GM18858 (cell line): ENCODE measurements around the gene MEIOB.
"Not testable (repeated sequence)": the region's sequence is repeated elsewhere in the genome, so short reads cannot be mapped to it uniquely, and the experiment has no call there.

ENCODE experiments used
- ATAC-seq: cut with Tn5 transposase; IDR thresholded peaks from one replicate; pipeline ENCODE4 v1.9.1; 2021; ENCODE audit not compliant: unreplicated experiment

The MEIOB gene

GRCh38 chr16:1816396-1817275, 55.3 kb downstream of the MEIOB start:
- ATAC-seq = no peak

GRCh38 chr16:1815461-1815860, 56.5 kb downstream of the MEIOB start:
- no peak for ATAC-seq

- ATAC-seq = no peak
These were observed 59.2 kb downstream of the MEIOB start for GRCh38 chr16:1812732-1813163.

DNA sequence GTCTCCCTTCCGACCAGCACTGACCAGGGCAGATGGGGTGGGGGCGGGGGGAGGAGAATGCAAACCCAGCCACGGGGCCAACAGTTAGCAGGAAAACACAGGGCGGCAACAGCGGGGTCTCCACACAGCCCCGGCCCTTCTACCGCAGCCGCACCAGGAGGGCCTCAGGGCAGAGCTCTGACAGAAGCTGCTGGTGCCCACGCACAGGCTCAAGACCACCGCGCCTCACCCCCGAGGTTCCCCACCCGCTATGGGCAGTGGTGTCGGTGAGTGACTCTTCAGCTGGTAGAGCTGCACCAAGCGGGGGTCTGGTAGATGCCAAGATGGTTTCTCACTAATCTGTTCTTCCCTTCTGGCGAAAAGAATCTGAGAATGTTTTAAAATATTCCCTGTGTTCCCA, 61.4 kb downstream of the MEIOB start:
- ATAC-seq = no peak

DNA sequence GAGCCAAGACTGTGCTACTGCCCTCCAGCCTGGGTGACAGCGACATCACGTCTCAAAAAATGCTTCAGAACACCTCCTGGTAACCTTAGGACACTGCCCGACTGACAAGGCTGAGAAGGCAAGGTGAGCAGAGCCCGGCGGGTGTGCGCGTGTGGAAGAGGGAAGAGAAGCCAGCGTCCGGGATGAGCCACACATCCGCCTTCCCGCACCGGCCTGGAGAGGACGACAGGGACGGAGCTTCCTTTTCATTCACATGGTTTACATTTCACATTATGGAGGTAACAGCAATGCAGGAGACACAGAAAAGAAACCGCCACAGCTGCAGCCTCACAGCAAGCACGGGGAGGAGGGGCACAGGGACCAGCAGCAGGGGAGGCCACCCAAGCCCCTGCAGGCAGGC, 61.9 kb downstream of the MEIOB start:
- no peak for ATAC-seq

GRCh38 chr16:1809281-1809801, 62.6 kb downstream of the MEIOB start:
- no peak for ATAC-seq

DNA sequence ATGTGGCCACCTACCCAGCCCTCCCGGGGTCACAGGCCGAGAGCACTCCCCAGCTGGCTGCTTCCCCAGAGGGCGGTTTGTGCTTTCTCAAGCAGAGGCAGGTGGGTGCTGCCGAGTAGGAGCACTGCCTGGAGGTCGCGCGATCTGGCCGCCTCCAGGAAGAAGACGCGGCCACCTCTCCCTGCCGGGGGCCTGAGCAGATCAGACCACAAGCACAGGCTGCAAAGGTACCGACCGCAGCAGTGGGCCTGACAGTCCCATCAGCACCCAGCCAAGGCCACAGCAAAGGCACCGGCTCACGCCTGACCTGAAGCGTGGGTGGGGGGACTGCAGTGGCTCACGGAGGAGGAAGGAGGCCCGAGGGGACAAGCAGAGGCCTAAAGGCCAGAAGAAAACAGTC, 63.3 kb downstream of the MEIOB start:
- no peak for ATAC-seq

DNA sequence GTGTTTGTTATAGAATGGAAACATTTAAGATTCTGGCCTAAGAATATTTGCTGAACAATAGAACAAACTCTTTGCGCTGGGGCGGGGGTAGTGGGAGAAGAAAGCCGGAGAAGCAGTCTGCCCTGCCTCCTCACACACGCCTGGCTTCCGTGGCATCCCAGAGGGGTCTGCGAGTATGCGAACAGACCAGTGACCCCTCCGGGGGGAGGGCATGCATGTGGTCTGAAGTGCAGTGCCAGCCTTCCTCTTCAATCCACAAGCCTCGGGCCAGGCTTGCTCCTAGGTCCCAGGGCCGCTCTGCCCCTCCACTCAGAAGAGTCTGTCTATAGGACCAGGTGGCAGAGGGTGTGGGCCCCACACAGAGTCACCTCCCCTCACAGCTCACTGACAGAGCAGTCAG, 64.3 kb downstream of the MEIOB start:
- no peak for ATAC-seq

- no peak for ATAC-seq
These were observed 71.3 kb downstream of the MEIOB start for GRCh38 chr16:1800701-1801100.

DNA sequence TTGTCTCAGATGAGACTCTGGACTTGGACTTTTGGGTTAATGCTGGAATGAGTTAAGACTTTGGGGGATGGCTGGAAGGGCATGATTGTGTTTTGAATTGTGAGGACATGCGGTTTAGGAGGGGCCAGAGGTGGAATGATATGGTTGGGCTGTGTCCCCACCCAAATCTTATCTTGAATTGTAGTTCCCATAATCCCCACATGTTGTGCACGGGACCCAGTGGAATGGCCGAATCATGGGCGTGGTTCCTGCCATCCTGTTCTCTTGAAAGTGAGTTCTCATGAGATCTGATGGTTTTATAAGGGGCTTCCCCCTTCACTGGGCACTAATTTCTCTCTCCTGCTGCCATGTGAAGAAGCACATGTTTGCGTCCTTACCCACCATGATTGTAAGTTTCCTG, 72.7 kb downstream of the MEIOB start:
- not testable (repeated sequence) for ATAC-seq

- no peak for ATAC-seq
These were observed 76.9 kb downstream of the MEIOB start for GRCh38 chr16:1794908-1795666.

DNA sequence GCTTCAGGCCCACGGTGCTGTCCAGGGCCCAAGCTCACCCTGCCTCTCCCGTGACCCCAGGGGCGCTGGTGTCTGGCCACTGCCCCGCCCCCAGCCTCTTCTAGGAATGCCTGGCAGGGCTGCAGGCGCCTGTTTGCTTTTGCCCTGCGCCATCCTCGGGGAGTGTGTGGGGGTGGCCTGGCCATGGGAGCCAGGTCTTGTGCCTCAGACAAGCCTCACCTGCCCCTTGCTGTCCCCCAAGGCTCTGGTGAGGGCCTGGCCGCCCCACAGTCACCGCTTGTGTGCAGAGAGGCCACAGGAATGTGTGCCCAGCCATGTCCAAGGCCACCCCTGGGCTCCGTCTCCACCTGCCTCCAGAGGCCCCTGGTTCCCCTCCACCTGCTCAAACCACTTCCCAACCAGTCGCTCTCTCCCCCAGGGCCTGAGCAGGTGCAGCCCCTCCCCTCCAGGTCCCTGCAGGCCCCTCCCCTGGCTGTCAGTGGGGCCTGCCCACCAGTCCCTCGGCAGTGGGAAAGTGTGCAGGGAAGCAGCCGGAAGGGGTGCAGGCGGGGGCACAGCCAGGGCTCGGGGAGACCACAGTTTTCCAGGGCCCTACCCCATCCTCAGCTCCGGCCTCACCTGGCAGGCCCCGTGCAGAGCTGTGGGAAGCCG, 77.6 kb downstream of the MEIOB start:
- no peak for ATAC-seq

DNA sequence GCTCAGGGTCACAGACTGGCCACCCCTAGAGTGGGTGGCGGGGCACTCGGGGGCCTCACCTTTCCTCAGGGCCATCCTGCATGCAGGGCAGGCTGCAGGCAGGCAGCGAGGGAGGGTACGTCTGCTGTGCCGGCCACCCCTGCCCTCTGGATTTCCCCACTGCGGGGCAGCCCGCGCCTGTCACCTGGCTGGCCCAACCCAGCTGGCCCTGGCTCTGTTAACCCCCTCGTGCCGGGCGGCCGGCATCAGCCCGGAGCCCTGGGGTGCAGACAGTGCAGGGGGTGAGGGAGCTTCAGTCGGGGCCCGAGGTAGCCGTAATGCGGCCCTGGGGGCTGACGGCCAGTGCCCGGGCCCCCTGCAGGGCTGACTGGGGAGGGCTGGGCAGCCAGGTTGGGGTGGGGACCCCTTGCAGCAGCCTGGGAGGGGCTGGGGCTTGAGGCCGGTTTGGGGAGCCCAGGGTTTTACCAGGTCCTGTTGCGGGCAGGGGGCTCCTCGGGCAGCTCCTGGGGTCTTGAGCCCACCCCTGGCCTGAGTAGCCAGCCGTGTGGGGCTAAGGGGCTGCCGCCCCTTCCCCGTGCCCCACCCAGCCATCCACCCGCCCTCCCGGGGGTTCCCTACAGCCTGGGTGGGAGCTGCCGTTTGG, 78.3 kb downstream of the MEIOB start, which contains the start of gene IGFALS:
IGFALS (minus strand) TSS at position 128 of the 643 bp plus-strand sequence; CDS start at position 75, 53 bp downstream.
- ATAC-seq = no peak

GRCh38 chr16:1792836-1793577, 79.0 kb downstream of the MEIOB start:
- no peak for ATAC-seq

- no peak for ATAC-seq
These were observed 79.8 kb downstream of the MEIOB start for GRCh38 chr16:1791943-1792812.

GRCh38 chr16:1791256-1791942, 80.6 kb downstream of the MEIOB start:
- ATAC-seq = no peak

GRCh38 chr16:1790611-1791255, 81.2 kb downstream of the MEIOB start:
- no peak for ATAC-seq

GRCh38 chr16:1790261-1790610, 81.7 kb downstream of the MEIOB start:
- ATAC-seq = no peak
